ENCODE results near the gene TCF15.

Gene TCF15

GRCh38 chr20:651713-652614 lies 41.9 kb upstream of the TCF15 start:
- TF ChIP-seq REST (IDR thresholded peaks at IDR 0.05; ENCODE audit: insufficient read depth in 1 of 2, low read depth in 2 of 2, low read length in 2 of 2) (no peak), TAF1 (IDR thresholded peaks at IDR 0.05; ENCODE audit: borderline replicate concordance, insufficient read depth, low read length) (no peak), FOXP2 (optimal IDR thresholded peaks at IDR 0.05; ENCODE audit: borderline replicate concordance, extremely low read depth, extremely low read length, insufficient read depth) (no peak), SIN3A (IDR thresholded peaks at IDR 0.05; ENCODE audit: borderline replicate concordance, insufficient read depth, low read length) (no peak), POLR2AphosphoS5 (IDR thresholded peaks at IDR 0.05; ENCODE audit: low read depth, low read length) (no peak)

- TF ChIP-seq POLR2AphosphoS5 (IDR thresholded peaks at IDR 0.05; ENCODE audit: low read depth, low read length) = no peak
These were observed 40.8 kb upstream of the TCF15 start for GRCh38 chr20:650954-651353.

- TF ChIP-seq REST (IDR thresholded peaks at IDR 0.05; ENCODE audit: insufficient read depth in 1 of 2, low read depth in 2 of 2, low read length in 2 of 2) (no peak), FOXP2 (optimal IDR thresholded peaks at IDR 0.05; ENCODE audit: borderline replicate concordance, extremely low read depth, extremely low read length, insufficient read depth) (no peak), POLR2AphosphoS5 (IDR thresholded peaks at IDR 0.05; ENCODE audit: low read depth, low read length) (no peak), TAF1 (IDR thresholded peaks at IDR 0.05; ENCODE audit: borderline replicate concordance, insufficient read depth, low read length) (no peak)
These were observed 40.2 kb upstream of the TCF15 start for GRCh38 chr20:650281-650680.

GRCh38 chr20:647479-648019 lies 37.4 kb upstream of the TCF15 start:
- TF ChIP-seq FOXP2 (optimal IDR thresholded peaks at IDR 0.05; ENCODE audit: borderline replicate concordance, extremely low read depth, extremely low read length, insufficient read depth) (no peak), REST (IDR thresholded peaks at IDR 0.05; ENCODE audit: insufficient read depth in 1 of 2, low read depth in 2 of 2, low read length in 2 of 2) (no peak), POLR2AphosphoS5 (IDR thresholded peaks at IDR 0.05; ENCODE audit: low read depth, low read length) (no peak), SIN3A (IDR thresholded peaks at IDR 0.05; ENCODE audit: borderline replicate concordance, insufficient read depth, low read length) (no peak), TAF1 (IDR thresholded peaks at IDR 0.05; ENCODE audit: borderline replicate concordance, insufficient read depth, low read length) (no peak)

- TF ChIP-seq REST (IDR thresholded peaks at IDR 0.05; ENCODE audit: insufficient read depth in 1 of 2, low read depth in 2 of 2, low read length in 2 of 2) = no peak
- no peak for TF ChIP-seq POLR2AphosphoS5 (IDR thresholded peaks at IDR 0.05; ENCODE audit: low read depth, low read length)
- no peak for TF ChIP-seq FOXP2 (optimal IDR thresholded peaks at IDR 0.05; ENCODE audit: borderline replicate concordance, extremely low read depth, extremely low read length, insufficient read depth)
- TF ChIP-seq SIN3A (IDR thresholded peaks at IDR 0.05; ENCODE audit: borderline replicate concordance, insufficient read depth, low read length) = no peak
- no peak for TF ChIP-seq TAF1 (IDR thresholded peaks at IDR 0.05; ENCODE audit: borderline replicate concordance, insufficient read depth, low read length)
These were observed 36.7 kb upstream of the TCF15 start for GRCh38 chr20:646868-647233.

Measured in PFSK-1 (cell line).